ENCODE measurements around the gene DNAJB6. TPM values are rescaled to one million over a fixed set of nuclear protein-coding genes. Genes with fewer than 3 reads are reported as not detected.
A peak's percentile ranks its signal among the peaks of the same experiment; 100 is the strongest.

DNAJB6 gene
- total RNA-seq, 2 donors from 2014 or later: 113 to 118 TPM

GRCh38 chr7:157391036-157391710 lies 54.4 kb downstream of the DNAJB6 start:
- Mint-ChIP-seq H3K9me3 (no peaks in the 10 kb centered on the region), H3K4me1 (peaks cover 24% of the 10 kb centered on the region), H3K36me3 (ENCODE audit: low read depth) (peaks cover 86% of the 10 kb centered on the region), H3K27me3 (no peaks in the 10 kb centered on the region), H3K4me3 (peak overlapping the region; percentile 76), H3K27ac (peak overlapping the region; percentile 83)
- no peak for ATAC-seq (replicated peaks)

- Mint-ChIP-seq H3K27me3 (no peaks in the 10 kb centered on the region), H3K36me3 (ENCODE audit: low read depth) (peaks cover 81% of the 10 kb centered on the region), H3K27ac (no peak overlapping the region), H3K4me1 (peaks cover 18% of the 10 kb centered on the region), H3K9me3 (no peaks in the 10 kb centered on the region), H3K4me3 (no peak overlapping the region)
- ATAC-seq (replicated peaks): no peak
Measured at GRCh38 chr7:157392256-157393037, 55.6 kb downstream of the DNAJB6 start.

GRCh38 chr7:157394246-157395191 lies 57.7 kb downstream of the DNAJB6 start:
- H3K36me3 Mint-ChIP-seq (ENCODE audit: low read depth): peaks cover 81% of the 10 kb centered on the region
- H3K4me1 Mint-ChIP-seq: peaks cover 14% of the 10 kb centered on the region
- no peak for ATAC-seq (replicated peaks)
- H3K4me3 Mint-ChIP-seq: no peak overlapping the region
- H3K27ac Mint-ChIP-seq: peak overlapping the region; percentile 1
- no peaks in the 10 kb centered on the region for H3K27me3 Mint-ChIP-seq
- H3K9me3 Mint-ChIP-seq: no peaks in the 10 kb centered on the region

- no peak overlapping the region for H3K27ac Mint-ChIP-seq
- H3K9me3 Mint-ChIP-seq: no peaks in the 10 kb centered on the region
- no peaks in the 10 kb centered on the region for H3K27me3 Mint-ChIP-seq
- H3K4me3 Mint-ChIP-seq: no peak overlapping the region
- peaks cover 9% of the 10 kb centered on the region for H3K4me1 Mint-ChIP-seq
- ATAC-seq (replicated peaks): no peak
- peaks cover 81% of the 10 kb centered on the region for H3K36me3 Mint-ChIP-seq (ENCODE audit: low read depth)
Measured at GRCh38 chr7:157395206-157395605, 58.4 kb downstream of the DNAJB6 start.

- H3K27ac Mint-ChIP-seq: no peak overlapping the region
- no peak overlapping the region for H3K4me3 Mint-ChIP-seq
- peaks cover 82% of the 10 kb centered on the region for H3K36me3 Mint-ChIP-seq (ENCODE audit: low read depth)
- no peaks in the 10 kb centered on the region for H3K9me3 Mint-ChIP-seq
- no peak for ATAC-seq (replicated peaks)
- peaks cover 9% of the 10 kb centered on the region for H3K4me1 Mint-ChIP-seq
- no peaks in the 10 kb centered on the region for H3K27me3 Mint-ChIP-seq
Measured at GRCh38 chr7:157396316-157397035, 59.7 kb downstream of the DNAJB6 start.

GRCh38 chr7:157397036-157397720 lies 60.4 kb downstream of the DNAJB6 start:
- Mint-ChIP-seq H3K36me3 (ENCODE audit: low read depth) (peaks cover 81% of the 10 kb centered on the region), H3K4me1 (peaks cover 9% of the 10 kb centered on the region), H3K27me3 (no peaks in the 10 kb centered on the region), H3K27ac (peak overlapping the region; percentile 9), H3K4me3 (no peak overlapping the region), H3K9me3 (no peaks in the 10 kb centered on the region)
- no peak for ATAC-seq (replicated peaks)

- Mint-ChIP-seq H3K36me3 (ENCODE audit: low read depth) (peaks cover 77% of the 10 kb centered on the region), H3K4me1 (peaks cover 12% of the 10 kb centered on the region), H3K4me3 (no peak overlapping the region), H3K27ac (peak overlapping the region; percentile 9), H3K9me3 (no peaks in the 10 kb centered on the region), H3K27me3 (no peaks in the 10 kb centered on the region)
- no peak for ATAC-seq (replicated peaks)
Measured at GRCh38 chr7:157397731-157398691, 61.2 kb downstream of the DNAJB6 start.

GRCh38 chr7:157399086-157399687 lies 62.4 kb downstream of the DNAJB6 start:
- Mint-ChIP-seq H3K36me3 (ENCODE audit: low read depth) (peaks cover 75% of the 10 kb centered on the region), H3K4me1 (peaks cover 16% of the 10 kb centered on the region), H3K9me3 (no peaks in the 10 kb centered on the region), H3K4me3 (no peak overlapping the region), H3K27me3 (no peaks in the 10 kb centered on the region), H3K27ac (no peak overlapping the region)
- ATAC-seq (replicated peaks): no peak

GRCh38 chr7:157400171-157400860 lies 63.5 kb downstream of the DNAJB6 start:
- H3K27me3 Mint-ChIP-seq: no peaks in the 10 kb centered on the region
- H3K9me3 Mint-ChIP-seq: no peaks in the 10 kb centered on the region
- peak overlapping the region; percentile 49 for H3K27ac Mint-ChIP-seq

GRCh38 chr7:157401567-157402387 lies 65.0 kb downstream of the DNAJB6 start:
- peaks cover 79% of the 10 kb centered on the region for H3K36me3 Mint-ChIP-seq (ENCODE audit: low read depth)
- peaks cover 21% of the 10 kb centered on the region for H3K4me1 Mint-ChIP-seq
- H3K27me3 Mint-ChIP-seq: no peaks in the 10 kb centered on the region
- no peak for ATAC-seq (replicated peaks)
- H3K27ac Mint-ChIP-seq: peak overlapping the region; percentile 5
- no peaks in the 10 kb centered on the region for H3K9me3 Mint-ChIP-seq
- no peak overlapping the region for H3K4me3 Mint-ChIP-seq

More at GRCh38 chr7:157400171-157400860, 63.5 kb downstream of the DNAJB6 start:
- peaks cover 80% of the 10 kb centered on the region for H3K36me3 Mint-ChIP-seq (ENCODE audit: low read depth)
- H3K4me1 Mint-ChIP-seq: peaks cover 21% of the 10 kb centered on the region
- no peak for ATAC-seq (replicated peaks)
- H3K4me3 Mint-ChIP-seq: no peak overlapping the region

- Mint-ChIP-seq H3K9me3 (no peaks in the 10 kb centered on the region), H3K36me3 (ENCODE audit: low read depth) (peaks cover 83% of the 10 kb centered on the region), H3K27ac (no peak overlapping the region), H3K4me1 (peaks cover 20% of the 10 kb centered on the region), H3K27me3 (no peaks in the 10 kb centered on the region), H3K4me3 (no peak overlapping the region)
- ATAC-seq (replicated peaks): no peak
Measured at GRCh38 chr7:157402388-157402703, 65.5 kb downstream of the DNAJB6 start.
